ENCODE results near the gene TUSC2.

GRCh38 chr3:50325113-50325480 is 2.9 kb downstream of the TUSC2 start:
- TF ChIP-seq POLR2AphosphoS5 (IDR thresholded peaks at IDR 0.05; ENCODE audit: low read depth, low read length) (no peak), REST (IDR thresholded peaks at IDR 0.05; ENCODE audit: insufficient read depth in 1 of 2, low read depth in 2 of 2, low read length in 2 of 2) (no peak), SIN3A (IDR thresholded peaks at IDR 0.05; ENCODE audit: borderline replicate concordance, insufficient read depth, low read length) (no peak), TAF1 (IDR thresholded peaks at IDR 0.05; ENCODE audit: borderline replicate concordance, insufficient read depth, low read length) (no peak), FOXP2 (optimal IDR thresholded peaks at IDR 0.05; ENCODE audit: borderline replicate concordance, extremely low read depth, extremely low read length, insufficient read depth) (no peak)
